PC-3 (cell line): ENCODE measurements around the gene PSME2. TPM values are rescaled to one million over a fixed set of nuclear protein-coding genes. Genes with fewer than 3 reads are reported as not detected.

Source experiments
- ATAC-seq: fragments of 200-7000 bp; cut with Tn5 transposase; 2 replicates; pipeline ENCODE4 v1.9.1; 2020; ENCODE audit warnings: mild to moderate bottlenecking, moderate library complexity
- BruUV-seq: library from RNA; stranded (reverse); fragments of 400-500 nt; replicated peaks from 2 replicates; lab custom pipeline; 2021; lab: Mats Ljungman, UMichigan
- CTCF ChIA-PET: fragments of 300-600 bp; sonication (Branson Sonifier 250); formaldehyde crosslinking; loops from one replicate; lab custom pipeline; 2022; ENCODE audit warnings: antibody characterized with exemption; lab: Charles Lee
- POLR2A ChIA-PET: fragments of 300-600 bp; sonication (Branson Sonifier 250); formaldehyde crosslinking; loops from one replicate; lab custom pipeline; 2022; ENCODE audit warnings: antibody characterized with exemption; ENCODE audit not compliant: unreplicated experiment; lab: Charles Lee
- DNase-seq: peaks from one replicate; pipeline ENCODE4 v3.0.0-alpha.2; 2015
- H2AFZ ChIP-seq: fragments of 300-600 bp; sonication (generic); 2 replicates; pipeline ENCODE4 v1.6.0; 2016; ENCODE audit warnings: antibody characterized with exemption, low read length
- H3F3A ChIP-seq: fragments of 300-600 bp; sonication (generic); one replicate; pipeline ENCODE4 v1.6.0; 2017; ENCODE audit warnings: antibody characterized with exemption, low read length, control low read depth, mild to moderate bottlenecking; ENCODE audit not compliant: unreplicated experiment
- H3K27ac ChIP-seq: fragments of 300-600 bp; sonication (generic); 2 replicates; pipeline ENCODE4 v1.5.1; 2016; ENCODE audit warnings: mild to moderate bottlenecking, low read length
- H3K27me3 ChIP-seq: fragments of 300-600 bp; sonication (generic); 2 replicates; pipeline ENCODE4 v1.6.1; 2016; ENCODE audit warnings: low read length, mixed read lengths
- H3K36me3 ChIP-seq: fragments of 300-600 bp; sonication (generic); 2 replicates; pipeline ENCODE4 v1.6.1; 2016; ENCODE audit warnings: low read depth, mixed run types, low read length, mixed read lengths
- H3K4me1 ChIP-seq: fragments of 300-600 bp; sonication (generic); 2 replicates; pipeline ENCODE4 v1.5.1; 2016; ENCODE audit warnings: low read length; ENCODE audit not compliant: insufficient read depth
- H3K4me2 ChIP-seq: fragments of 300-600 bp; sonication (generic); 2 replicates; pipeline ENCODE4 v1.6.0; 2016; ENCODE audit warnings: low read length
- H3K4me3 ChIP-seq: fragments of 300-600 bp; sonication (generic); 2 replicates; pipeline ENCODE4 v1.5.1; 2016; ENCODE audit warnings: mild to moderate bottlenecking, low read length, mixed read lengths
- H3K79me2 ChIP-seq: fragments of 300-600 bp; sonication (generic); 2 replicates; pipeline ENCODE4 v1.6.1; 2017; ENCODE audit warnings: low read length, mixed read lengths
- H3K9ac ChIP-seq: fragments of 300-600 bp; sonication (generic); 2 replicates; pipeline ENCODE4 v1.6.0; 2016; ENCODE audit warnings: mild to moderate bottlenecking, low read length
- H3K9me2 ChIP-seq: fragments of 300-600 bp; sonication (generic); replicated peaks from 2 replicates; pipeline ENCODE4 v1.6.1; 2016; ENCODE audit warnings: mixed run types, low read length, mixed read lengths
- H3K9me3 ChIP-seq: fragments of 300-600 bp; sonication (generic); 2 replicates; pipeline ENCODE4 v1.6.1; 2016; ENCODE audit warnings: low read length, mixed read lengths
- H4K20me1 ChIP-seq: fragments of 300-600 bp; sonication (generic); 2 replicates; pipeline ENCODE4 v1.6.1; 2016; ENCODE audit warnings: low read length, mixed read lengths
- CTCF ChIP-seq: fragments of 300-600 bp; sonication (generic); conservative IDR thresholded peaks from 2 replicates; pipeline ENCODE4 v1.5.1; 2017; ENCODE audit warnings: antibody characterized with exemption, low read depth, mild to moderate bottlenecking, low read length
- EZH2 ChIP-seq: fragments of 300-600 bp; sonication (generic); IDR thresholded peaks from one replicate; pipeline ENCODE4 v1.6.1; 2017; ENCODE audit warnings: antibody characterized with exemption, mild to moderate bottlenecking, low read length; ENCODE audit not compliant: unreplicated experiment
- EZH2phosphoT487 ChIP-seq: fragments of 300-600 bp; sonication (generic); IDR thresholded peaks from 2 replicates; pipeline ENCODE4 v1.6.1; 2018; ENCODE audit warnings: mild to moderate bottlenecking, antibody characterized with exemption, low read length, borderline replicate concordance
- intact Hi-C: fragments of 100-400 bp; cut with micrococcal nuclease; formaldehyde crosslinking; loops from 2 replicates; pipeline ENCODE4 v1.9.0; 2023
- microRNA-seq: library from miRNA; unstranded; fragments of <30 nt; microRNA quantifications from one replicate; pipeline ENCODE4 v1.1.0, GENCODE V29; 2020; ENCODE audit not compliant: unreplicated experiment
- total RNA-seq: library from RNA; depleted of rRNA; stranded (reverse); fragments of >200 nt; gene quantifications from 2 replicates; pipeline ENCODE4 v1.2.3, GENCODE V29; 2014; rRNA removed

The PSME2 gene
- total RNA-seq, 1 experiment from 2014 or later: 297 TPM

GRCh38 chr14:24093901-24094840 is 52.2 kb downstream of the PSME2 start, which contains the start of gene PCK2:
Gene PCK2 (plus strand): TSS chr14:24094311. CDS start chr14:24094406, 95 bp downstream.
- Histone ChIP-seq H3K9me2 (no peaks in the 10 kb centered on the region), H2AFZ (peak within 1 kb of the TSS; percentile 97), H3K4me3 (peak within 1 kb of the TSS; percentile 83), H3K4me2 (peak within 1 kb of the TSS; percentile 93), H3K9me3 (no peaks in the 10 kb centered on the region), H3F3A (no peaks in the 10 kb centered on the region), H3K27ac (peak within 1 kb of the TSS; percentile 23), H3K4me1 (peaks cover 9% of the 10 kb centered on the region), H3K36me3 (no peaks in the 10 kb centered on the region), H3K9ac (peak within 1 kb of the TSS; percentile 79), H4K20me1 (no peaks in the 10 kb centered on the region), H3K79me2 (peaks cover 8% of the 10 kb centered on the region; the same call in 1 of the 2 replicates), H3K27me3 (no peaks in the 10 kb centered on the region)
- intact Hi-C loops: loop anchor here (1.0 to 2.0 kb wide), 2 partner anchors 14 to 47 kb away; partner anchors contain the start of gene EMC9
- ChIA-PET POLR2A (interaction anchor here (0.6 to 1.1 kb wide), 11 partner anchors 17 to 999 kb away, joined by 3 to 26 read pairs (median 5); partner anchors contain the start of genes ACIN1, C14orf119, DCAF11 and EMC9), CTCF (interaction anchor here (0.6 to 1.2 kb wide), 6 partner anchors 15 to 984 kb away, joined by 3 to 15 read pairs (median 7); partner anchors contain the start of gene IRF9)
- peak; percentile 88 for ATAC-seq
- TSS peak; percentile 49 for BruUV-seq
- no peak for TF ChIP-seq EZH2phosphoT487
- TF ChIP-seq CTCF: no peak
- TF ChIP-seq EZH2: no peak
- DNase-seq: peak; percentile 84

Small RNAs within 50 kb of the gene (microRNA-seq; reads per million reads assigned to microRNA genes)
- gene MIR7703: not detected

Other genes starting within 250 kb of the PSME2 start
- 103 and 108 TPM in 2 replicates for gene DHRS4, start 192.8 kb downstream of the PSME2 start, total RNA-seq
- gene DHRS4L2, start 157.7 kb downstream of the PSME2 start, total RNA-seq: 16.5 and 26.7 TPM in 2 replicates
- not detected in 2 replicates for gene CARMIL3, start 94.6 kb downstream of the PSME2 start, total RNA-seq
- gene CPNE6, start 75.0 kb downstream of the PSME2 start, total RNA-seq: not detected in 2 replicates
- 10.0 and 11.6 TPM in 2 replicates for gene PCK2, start 52.3 kb downstream of the PSME2 start, total RNA-seq
- gene DCAF11, start 31.8 kb downstream of the PSME2 start, total RNA-seq: 68.2 and 85.8 TPM in 2 replicates
- gene NRL, start 31.7 kb downstream of the PSME2 start, total RNA-seq: 1.5 and 1.7 TPM in 2 replicates
- 0.55 TPM in 1 of 2 replicates, not detected in the other for gene FITM1, start 16.0 kb downstream of the PSME2 start, total RNA-seq
- 140 and 163 TPM in 2 replicates for gene PSME1, start 10.4 kb downstream of the PSME2 start, total RNA-seq
- 30.1 and 36.7 TPM in 2 replicates for gene EMC9, start 5.0 kb downstream of the PSME2 start, total RNA-seq
- gene RNF31, start 888 bp upstream of the PSME2 start, total RNA-seq: 69.6 and 79.4 TPM in 2 replicates
- 10.5 and 20.6 TPM in 2 replicates for gene IRF9, start 14.7 kb upstream of the PSME2 start, total RNA-seq
- 1.9 and 5.7 TPM in 2 replicates for gene REC8, start 25.5 kb upstream of the PSME2 start, total RNA-seq
- gene IPO4, start 42.2 kb upstream of the PSME2 start, total RNA-seq: 193 and 211 TPM in 2 replicates
- 52.1 and 58.3 TPM in 2 replicates for gene TM9SF1, start 48.8 kb upstream of the PSME2 start, total RNA-seq
- gene TSSK4, start 59.1 kb upstream of the PSME2 start, total RNA-seq: 0.11 TPM in 1 of 2 replicates, not detected in the other
- 58.3 and 67.9 TPM in 2 replicates for gene CHMP4A, start 66.9 kb upstream of the PSME2 start, total RNA-seq
- 16.2 and 23.5 TPM in 2 replicates for gene MDP1, start 69.5 kb upstream of the PSME2 start, total RNA-seq
- 330 and 337 TPM in 2 replicates for gene NEDD8, start 85.8 kb upstream of the PSME2 start, total RNA-seq
- 51.8 and 56.9 TPM in 2 replicates for gene GMPR2, start 86.3 kb upstream of the PSME2 start, total RNA-seq
- gene TINF2, start 96.0 kb upstream of the PSME2 start, total RNA-seq: 31.7 and 39.8 TPM in 2 replicates
- gene TGM1, start 116.6 kb upstream of the PSME2 start, total RNA-seq: 2.6 and 3.2 TPM in 2 replicates
- gene RABGGTA, start 125.0 kb upstream of the PSME2 start, total RNA-seq: 39.2 and 51.5 TPM in 2 replicates
- 15.8 and 15.9 TPM in 2 replicates for gene DHRS1, start 153.2 kb upstream of the PSME2 start, total RNA-seq
- gene NOP9, start 153.2 kb upstream of the PSME2 start, total RNA-seq: 30.4 and 35.5 TPM in 2 replicates
- gene CIDEB, start 161.4 kb upstream of the PSME2 start, total RNA-seq: not detected in 2 replicates
- gene LTB4R2, start 163.5 kb upstream of the PSME2 start, total RNA-seq: 9.3 and 19.3 TPM in 2 replicates
- 11.6 and 13.1 TPM in 2 replicates for gene LTB4R, start 164.9 kb upstream of the PSME2 start, total RNA-seq
- 0.04 TPM in 1 of 2 replicates, not detected in the other for gene ADCY4, start 188.5 kb upstream of the PSME2 start, total RNA-seq
- not detected in 2 replicates for gene RIPK3, start 193.4 kb upstream of the PSME2 start, total RNA-seq
- 11.5 and 15.1 TPM in 2 replicates for gene NFATC4, start 221.6 kb upstream of the PSME2 start, total RNA-seq